Measurements from ENCODE around the gene NCCRP1.

DNA sequence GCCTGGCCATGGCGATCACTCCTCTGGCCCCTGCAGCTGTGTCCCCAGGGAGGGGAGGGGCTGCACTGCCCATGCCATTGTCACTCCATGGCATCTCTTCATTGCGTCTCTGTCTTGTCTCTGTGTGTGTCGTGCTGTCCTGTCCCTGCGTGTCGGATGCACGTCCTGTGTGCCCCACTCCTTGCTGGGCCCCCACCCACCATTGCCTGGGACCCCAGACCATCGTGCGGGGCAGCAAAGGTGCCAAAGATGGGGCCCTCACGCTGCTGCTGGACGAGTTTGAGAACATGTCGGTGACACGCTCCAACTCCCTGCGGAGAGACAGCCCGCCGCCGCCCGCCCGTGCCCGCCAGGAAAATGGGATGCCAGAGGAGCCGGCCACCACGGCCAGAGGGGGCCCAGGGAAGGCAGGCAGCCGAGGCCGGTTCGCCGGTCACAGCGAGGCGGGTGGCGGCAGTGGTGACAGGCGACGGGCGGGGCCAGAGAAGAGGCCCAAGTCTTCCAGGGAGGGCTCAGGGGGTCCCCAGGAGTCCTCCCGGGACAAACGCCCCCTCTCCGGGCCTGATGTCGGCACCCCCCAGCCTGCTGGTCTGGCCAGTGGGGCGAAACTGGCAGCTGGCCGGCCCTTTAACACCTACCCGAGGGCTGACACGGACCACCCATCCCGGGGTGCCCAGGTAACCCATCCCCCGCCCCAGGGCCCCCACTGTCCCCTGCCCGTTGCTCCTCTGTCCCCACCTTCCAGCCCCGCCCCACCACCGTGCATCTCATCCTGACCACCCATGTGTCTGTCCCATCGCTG lies 23.9 kb upstream of the NCCRP1 start:
- no peak for TF ChIP-seq POLR2A (IDR thresholded peaks at IDR 0.05)
- TF ChIP-seq, protein P1, sequence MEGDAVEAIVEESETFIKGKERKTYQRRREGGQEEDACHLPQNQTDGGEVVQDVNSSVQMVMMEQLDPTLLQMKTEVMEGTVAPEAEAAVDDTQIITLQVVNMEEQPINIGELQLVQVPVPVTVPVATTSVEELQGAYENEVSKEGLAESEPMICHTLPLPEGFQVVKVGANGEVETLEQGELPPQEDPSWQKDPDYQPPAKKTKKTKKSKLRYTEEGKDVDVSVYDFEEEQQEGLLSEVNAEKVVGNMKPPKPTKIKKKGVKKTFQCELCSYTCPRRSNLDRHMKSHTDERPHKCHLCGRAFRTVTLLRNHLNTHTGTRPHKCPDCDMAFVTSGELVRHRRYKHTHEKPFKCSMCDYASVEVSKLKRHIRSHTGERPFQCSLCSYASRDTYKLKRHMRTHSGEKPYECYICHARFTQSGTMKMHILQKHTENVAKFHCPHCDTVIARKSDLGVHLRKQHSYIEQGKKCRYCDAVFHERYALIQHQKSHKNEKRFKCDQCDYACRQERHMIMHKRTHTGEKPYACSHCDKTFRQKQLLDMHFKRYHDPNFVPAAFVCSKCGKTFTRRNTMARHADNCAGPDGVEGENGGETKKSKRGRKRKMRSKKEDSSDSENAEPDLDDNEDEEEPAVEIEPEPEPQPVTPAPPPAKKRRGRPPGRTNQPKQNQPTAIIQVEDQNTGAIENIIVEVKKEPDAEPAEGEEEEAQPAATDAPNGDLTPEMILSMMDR (IDR thresholded peaks at IDR 0.05): no peak
